Breast epithelium (tissue), 4 donors: ENCODE results near the gene ALDH1A2. TPM values are rescaled to one million over a fixed set of nuclear protein-coding genes. Genes with fewer than 3 reads are reported as not detected.
"Not testable (repeated sequence)": the region's sequence is repeated elsewhere in the genome, so short reads cannot be mapped to it uniquely, and the experiment has no call there.

ENCODE experiments used
- DNase-seq, 2 donors: peaks; one replicate each; pipeline ENCODE4 v3.0.0-alpha.2; 2019; ENCODE audit warnings: low spot score in 2 of 2
- H3K27ac ChIP-seq, 2 donors: fragments of 200-600 bp; sonication (generic) in 1 of 2; one replicate each; pipeline ENCODE4 v1.5.1; 2016 to 2019; ENCODE audit warnings: mild to moderate bottlenecking in 1 of 2
- H3K27me3 ChIP-seq, 2 donors: fragments of 200-600 bp; sonication (generic) in 1 of 2; one replicate each; pipeline versions ENCODE4 v1.5.1 to v1.6.0; 2017 to 2019; ENCODE audit warnings: control low read depth in 1 of 2, mild to moderate bottlenecking in 1 of 2
- H3K36me3 ChIP-seq: fragments of 200-600 bp; one replicate; pipeline ENCODE4 v1.5.1; 2019
- H3K4me1 ChIP-seq, 2 donors: fragments of 200-600 bp; sonication (generic); one replicate each; pipeline ENCODE4 v1.5.1; 2016 to 2019; ENCODE audit warnings: control low read depth in 1 of 2
- H3K4me3 ChIP-seq, 3 donors: fragments of 200-600 bp; sonication (generic); 1 replicate in 2 of 3; 2 replicates in 1 of 3; pipeline ENCODE4 v1.5.1; 2016 to 2019; ENCODE audit warnings: mild to moderate bottlenecking in 3 of 3, moderate library complexity in 2 of 3
- H3K9me3 ChIP-seq, 2 donors: fragments of 200-600 bp; sonication (generic) in 1 of 2; one replicate each; pipeline ENCODE4 v1.5.1; 2016 to 2019; ENCODE audit warnings: control low read depth in 1 of 2
- CTCF ChIP-seq, 3 donors: fragments of 450-650 bp; IDR thresholded peaks; one replicate each; pipeline ENCODE4 v1.5.1; 2016 to 2017; ENCODE audit warnings: antibody characterized with exemption in 3 of 3, mild to moderate bottlenecking in 3 of 3, moderate library complexity in 3 of 3
- POLR2A ChIP-seq: fragments of 450-650 bp; IDR thresholded peaks from one replicate; pipeline ENCODE4 v1.6.1; 2016; ENCODE audit warnings: antibody characterized with exemption, mild to moderate bottlenecking, moderate library complexity
- POLR2AphosphoS5 ChIP-seq, 3 donors: sonication (generic); formaldehyde crosslinking; IDR thresholded peaks; one replicate each; pipeline ENCODE4 v1.6.1; 2017; ENCODE audit warnings: antibody characterized with exemption in 3 of 3
- intact Hi-C: fragments of 100-400 bp; cut with DNase I; formaldehyde crosslinking; loops from one replicate; pipeline ENCODE4 v1.15.1; 2023; ENCODE audit warnings: low total_unique reads
- total RNA-seq, 3 donors: library from RNA; depleted of rRNA; stranded (reverse); fragments of >200 nt; gene quantifications; one replicate each; pipeline ENCODE4 v1.1.0, GENCODE V29; 2016

ALDH1A2 gene
- total RNA-seq, 3 donors from 2014 or later: 6.1 to 19.6 (median 11.1) TPM

- no peak overlapping the region for H3K27ac ChIP-seq
- no peak for TF ChIP-seq POLR2A
- intact Hi-C loops: loop anchor here (10.0 kb wide), 1 partner anchor 63 kb away; no protein-coding TSS in a partner anchor
Observed at GRCh38 chr15:58081456-58081855, 15.9 kb upstream of the ALDH1A2 start.

GRCh38 chr15:58080959-58081358 is 15.4 kb upstream of the ALDH1A2 start:
- H3K4me3 ChIP-seq, H3K9me3 ChIP-seq, H3K27ac ChIP-seq, H3K4me1 ChIP-seq, H3K27me3 ChIP-seq, H3K36me3 ChIP-seq, DNase-seq: not testable (repeated sequence)
- intact Hi-C loops: loop anchor here (10.0 kb wide), 1 partner anchor 64 kb away; no protein-coding TSS in a partner anchor

More at GRCh38 chr15:58081456-58081855, 15.9 kb upstream of the ALDH1A2 start:
- no peaks in the 10 kb centered on the region for H3K27me3 ChIP-seq
- H3K9me3 ChIP-seq: no peaks in the 10 kb centered on the region
- H3K36me3 ChIP-seq: no peaks in the 10 kb centered on the region
- H3K4me1 ChIP-seq: no peaks in the 10 kb centered on the region
- no peak for DNase-seq
- no peak overlapping the region for H3K4me3 ChIP-seq

GRCh38 chr15:58080398-58080797 is 14.9 kb upstream of the ALDH1A2 start:
- DNase-seq: no peak
- intact Hi-C loops: loop anchor here (10.0 kb wide), 1 partner anchor 64 kb away; no protein-coding TSS in a partner anchor
- Histone ChIP-seq H3K4me3 (no peak overlapping the region), H3K27ac (no peak overlapping the region), H3K4me1 (no peaks in the 10 kb centered on the region), H3K27me3 (no peaks in the 10 kb centered on the region), H3K9me3 (no peaks in the 10 kb centered on the region), H3K36me3 (no peaks in the 10 kb centered on the region)
- TF ChIP-seq CTCF (IDR thresholded peaks at IDR 0.05): no peak
- TF ChIP-seq POLR2A: no peak
- no peak for TF ChIP-seq POLR2AphosphoS5 (IDR thresholded peaks at IDR 0.05)

- DNase-seq: no peak
Observed at GRCh38 chr15:58078591-58078990, 13.1 kb upstream of the ALDH1A2 start.

GRCh38 chr15:58077427-58077826 is 11.9 kb upstream of the ALDH1A2 start:
- Histone ChIP-seq H3K27me3 (no peaks in the 10 kb centered on the region), H3K9me3 (no peaks in the 10 kb centered on the region), H3K27ac (no peak overlapping the region), H3K4me3 (no peak overlapping the region), H3K36me3 (no peaks in the 10 kb centered on the region), H3K4me1 (no peaks in the 10 kb centered on the region)
- no peak for TF ChIP-seq CTCF (IDR thresholded peaks at IDR 0.05)
- no peak for TF ChIP-seq POLR2A
- no peak for TF ChIP-seq POLR2AphosphoS5 (IDR thresholded peaks at IDR 0.05)
- intact Hi-C loops: no loop called here
- DNase-seq: no peak

More at GRCh38 chr15:58078591-58078990, 13.1 kb upstream of the ALDH1A2 start:
- TF ChIP-seq POLR2AphosphoS5 (IDR thresholded peaks at IDR 0.05): no peak
- intact Hi-C loops: no loop called here
- Histone ChIP-seq H3K27ac (no peak overlapping the region), H3K36me3 (no peaks in the 10 kb centered on the region), H3K4me3 (no peak overlapping the region), H3K4me1 (no peaks in the 10 kb centered on the region), H3K9me3 (no peaks in the 10 kb centered on the region), H3K27me3 (no peaks in the 10 kb centered on the region)

- DNase-seq: no peak
- H3K4me3 ChIP-seq: no peak overlapping the region
- H3K4me1 ChIP-seq: no peaks in the 10 kb centered on the region
- TF ChIP-seq POLR2AphosphoS5 (IDR thresholded peaks at IDR 0.05): no peak
- no peak for TF ChIP-seq CTCF (IDR thresholded peaks at IDR 0.05)
- no peak for TF ChIP-seq POLR2A
- no peaks in the 10 kb centered on the region for H3K9me3 ChIP-seq
- no peak overlapping the region for H3K27ac ChIP-seq
- no peaks in the 10 kb centered on the region for H3K36me3 ChIP-seq
- intact Hi-C loops: no loop called here
- no peaks in the 10 kb centered on the region for H3K27me3 ChIP-seq
Observed at GRCh38 chr15:58074452-58074851, 8.9 kb upstream of the ALDH1A2 start.
